Measurements from ENCODE around the gene VRK3. TPM values are rescaled to one million over a fixed set of nuclear protein-coding genes. Genes with fewer than 3 reads are reported as not detected.

VRK3 gene
- total and polyA plus RNA-seq, 4 donors = 16.2 to 23.6 (median 20.3) TPM

- Histone ChIP-seq H3K4me1 (ENCODE audit: control insufficient read depth in 4 of 4, insufficient read depth in 4 of 4, low read length in 3 of 4) (peaks cover 0 to 10% (median 6%) of the 10 kb centered on the region in 4 donors), H3K27ac (ENCODE audit: low read depth in 1 of 2, low read length in 2 of 2) (no peak overlapping the region), H3K9ac (ENCODE audit: low read depth in 1 of 2, low read length in 2 of 2) (no peak overlapping the region), H3K36me3 (ENCODE audit: control insufficient read depth in 4 of 4, insufficient read depth in 3 of 4, low read depth in 1 of 4, low read length in 3 of 4) (peaks cover 0 to 1% (median 1%) of the 10 kb centered on the region in 4 donors), H3K9me3 (ENCODE audit: control insufficient read depth in 4 of 4, low read length in 3 of 4) (no peaks in the 10 kb centered on the region), H3K27me3 (ENCODE audit: control insufficient read depth in 4 of 4, insufficient read depth in 4 of 4, low read length in 3 of 4) (no peaks in the 10 kb centered on the region), H3K4me3 (ENCODE audit: low read depth in 1 of 3, low read length in 3 of 3) (no peak overlapping the region)
- peak; percentile 89 for DNase-seq (ENCODE audit: low spot score)
- peak; percentile 93 for TF ChIP-seq CTCF (IDR thresholded peaks at IDR 0.05; ENCODE audit: low read depth, low read length, missing input control)
- TF ChIP-seq HNF4G (IDR thresholded peaks at IDR 0.05) = no peak
- peak; percentile 94 to 95 for TF ChIP-seq RAD21 (IDR thresholded peaks at IDR 0.05)
- TF ChIP-seq, protein P1, sequence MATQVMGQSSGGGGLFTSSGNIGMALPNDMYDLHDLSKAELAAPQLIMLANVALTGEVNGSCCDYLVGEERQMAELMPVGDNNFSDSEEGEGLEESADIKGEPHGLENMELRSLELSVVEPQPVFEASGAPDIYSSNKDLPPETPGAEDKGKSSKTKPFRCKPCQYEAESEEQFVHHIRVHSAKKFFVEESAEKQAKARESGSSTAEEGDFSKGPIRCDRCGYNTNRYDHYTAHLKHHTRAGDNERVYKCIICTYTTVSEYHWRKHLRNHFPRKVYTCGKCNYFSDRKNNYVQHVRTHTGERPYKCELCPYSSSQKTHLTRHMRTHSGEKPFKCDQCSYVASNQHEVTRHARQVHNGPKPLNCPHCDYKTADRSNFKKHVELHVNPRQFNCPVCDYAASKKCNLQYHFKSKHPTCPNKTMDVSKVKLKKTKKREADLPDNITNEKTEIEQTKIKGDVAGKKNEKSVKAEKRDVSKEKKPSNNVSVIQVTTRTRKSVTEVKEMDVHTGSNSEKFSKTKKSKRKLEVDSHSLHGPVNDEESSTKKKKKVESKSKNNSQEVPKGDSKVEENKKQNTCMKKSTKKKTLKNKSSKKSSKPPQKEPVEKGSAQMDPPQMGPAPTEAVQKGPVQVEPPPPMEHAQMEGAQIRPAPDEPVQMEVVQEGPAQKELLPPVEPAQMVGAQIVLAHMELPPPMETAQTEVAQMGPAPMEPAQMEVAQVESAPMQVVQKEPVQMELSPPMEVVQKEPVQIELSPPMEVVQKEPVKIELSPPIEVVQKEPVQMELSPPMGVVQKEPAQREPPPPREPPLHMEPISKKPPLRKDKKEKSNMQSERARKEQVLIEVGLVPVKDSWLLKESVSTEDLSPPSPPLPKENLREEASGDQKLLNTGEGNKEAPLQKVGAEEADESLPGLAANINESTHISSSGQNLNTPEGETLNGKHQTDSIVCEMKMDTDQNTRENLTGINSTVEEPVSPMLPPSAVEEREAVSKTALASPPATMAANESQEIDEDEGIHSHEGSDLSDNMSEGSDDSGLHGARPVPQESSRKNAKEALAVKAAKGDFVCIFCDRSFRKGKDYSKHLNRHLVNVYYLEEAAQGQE (IDR thresholded peaks at IDR 0.05) = peak; percentile 52
- WGBS = 19% methylated on average over 35 of the region's 35 CpGs
Measured at GRCh38 chr19:49937750-49938381, 87.3 kb downstream of the VRK3 start.

GRCh38 chr19:49936549-49936948 is 88.6 kb downstream of the VRK3 start:
- 44% methylated on average over 5 of the region's 5 CpGs for WGBS
- peak overlapping the region in 1 of 2 donors; percentile 31 for H3K27ac ChIP-seq (ENCODE audit: low read depth in 1 of 2, low read length in 2 of 2)
- DNase-seq (ENCODE audit: low spot score) = no peak

GRCh38 chr19:49933643-49934042 is 91.5 kb downstream of the VRK3 start:
- Histone ChIP-seq H3K4me3 (ENCODE audit: low read depth in 1 of 3, low read length in 3 of 3) (no peak overlapping the region), H3K9ac (ENCODE audit: low read depth in 1 of 2, low read length in 2 of 2) (no peak overlapping the region), H3K9me3 (ENCODE audit: control insufficient read depth in 4 of 4, low read length in 3 of 4) (no peaks in the 10 kb centered on the region), H3K4me1 (ENCODE audit: control insufficient read depth in 4 of 4, insufficient read depth in 4 of 4, low read length in 3 of 4) (peaks cover 2 to 28% (median 14%) of the 10 kb centered on the region in 4 donors), H3K36me3 (ENCODE audit: control insufficient read depth in 4 of 4, insufficient read depth in 3 of 4, low read depth in 1 of 4, low read length in 3 of 4) (peaks cover 3 to 17% (median 7%) of the 10 kb centered on the region in 4 donors), H3K27me3 (ENCODE audit: control insufficient read depth in 4 of 4, insufficient read depth in 4 of 4, low read length in 3 of 4) (no peaks in the 10 kb centered on the region), H3K27ac (ENCODE audit: low read depth in 1 of 2, low read length in 2 of 2) (peak overlapping the region; percentile 56 to 64)
- WGBS = 65% methylated on average over 8 of the region's 8 CpGs
- TF ChIP-seq RXRA (IDR thresholded peaks at IDR 0.05) (peak; percentile 16 to 23), RAD21 (IDR thresholded peaks at IDR 0.05) (no peak), JUND (IDR thresholded peaks at IDR 0.05) (peak in 1 of 2 donors; percentile 11)
- no peak for DNase-seq (ENCODE audit: low spot score)

More at GRCh38 chr19:49936549-49936948, 88.6 kb downstream of the VRK3 start:
- H3K4me3 ChIP-seq (ENCODE audit: low read depth in 1 of 3, low read length in 3 of 3) = no peak overlapping the region
- H3K9ac ChIP-seq (ENCODE audit: low read depth in 1 of 2, low read length in 2 of 2) = no peak overlapping the region
- peaks cover 3 to 10% (median 5%) of the 10 kb centered on the region in 4 donors for H3K36me3 ChIP-seq (ENCODE audit: control insufficient read depth in 4 of 4, insufficient read depth in 3 of 4, low read depth in 1 of 4, low read length in 3 of 4)
- TF ChIP-seq NR2F2 (IDR thresholded peaks at IDR 0.05) = no peak
- TF ChIP-seq JUND (IDR thresholded peaks at IDR 0.05) = peak in 1 of 2 donors; percentile 4
- peaks cover 0 to 16% (median 8%) of the 10 kb centered on the region in 4 donors for H3K4me1 ChIP-seq (ENCODE audit: control insufficient read depth in 4 of 4, insufficient read depth in 4 of 4, low read length in 3 of 4)
- no peaks in the 10 kb centered on the region for H3K27me3 ChIP-seq (ENCODE audit: control insufficient read depth in 4 of 4, insufficient read depth in 4 of 4, low read length in 3 of 4)
- H3K9me3 ChIP-seq (ENCODE audit: control insufficient read depth in 4 of 4, low read length in 3 of 4) = no peaks in the 10 kb centered on the region

All from liver (tissue), 9 donors.